ENCODE data around the gene CD300LD.

- TF ChIP-seq CTCF (conservative IDR thresholded peaks at IDR 0.05 in 1 of 2, IDR thresholded peaks at IDR 0.05 in 1 of 2; ENCODE audit: low read depth in 1 of 2, low read length in 2 of 2) = no peak
- no peak for TF ChIP-seq EZH2 (IDR thresholded peaks at IDR 0.05; ENCODE audit: low read length, missing control alignments)
These were observed 33.1 kb downstream of the CD300LD start for GRCh38 chr17:74558882-74559519.
